ENCODE measurements around the gene ADORA1.

ADORA1 gene

GRCh38 chr1:203181586-203182386, 54.3 kb downstream of the ADORA1 start (continued):
- no peak for TF ChIP-seq PATZ1 (tag by site-specific recombination; IDR thresholded peaks at IDR 0.05)
- no peak for TF ChIP-seq ZNF510 (tag by site-specific recombination; IDR thresholded peaks at IDR 0.05; ENCODE audit: insufficient replicate concordance)
- TF ChIP-seq HOXA7 (CRISPR knock-in tag; IDR thresholded peaks at IDR 0.05; ENCODE audit: borderline replicate concordance): no peak

GRCh38 chr1:203182387-203182953, 54.9 kb downstream of the ADORA1 start:
- CTCF ChIA-PET: interaction anchor here (0.6 to 3.3 kb wide), 6 partner anchors 10 to 84 kb away, joined by 3 to 20 read pairs (median 4); no protein-coding TSS in a partner anchor
- no peaks in the 10 kb centered on the region for H3K36me3 ChIP-seq (ENCODE audit: control insufficient read depth in 2 of 2, insufficient read depth in 1 of 2, low read length in 2 of 2)
- POLR2A ChIA-PET: interaction anchor here (1.0 kb wide), 1 partner anchor 64 kb away, joined by 3 read pairs; no protein-coding TSS in a partner anchor
- TF ChIP-seq ZNF214 (tag by site-specific recombination; IDR thresholded peaks at IDR 0.05; ENCODE audit: borderline replicate concordance) (no peak), ZNF114 (tag by site-specific recombination; IDR thresholded peaks at IDR 0.05) (no peak), ZNF394 (tag by site-specific recombination; IDR thresholded peaks at IDR 0.05; ENCODE audit: borderline replicate concordance) (no peak), ZNF555 (tag by site-specific recombination; conservative IDR thresholded peaks at IDR 0.05) (no peak), PRDM4 (tag by site-specific recombination; IDR thresholded peaks at IDR 0.05) (no peak), ZNF677 (tag by site-specific recombination; IDR thresholded peaks at IDR 0.05) (no peak), ZNF654 (tag by site-specific recombination; IDR thresholded peaks at IDR 0.05; ENCODE audit: low read depth) (no peak), ZNF2 (tag by site-specific recombination; IDR thresholded peaks at IDR 0.05) (no peak), ZNF596 (tag by site-specific recombination; IDR thresholded peaks at IDR 0.05) (no peak)
- no peak overlapping the region for H3K4me3 ChIP-seq (ENCODE audit: low read depth, low read length)
- no peaks in the 10 kb centered on the region for H3K9me3 ChIP-seq (ENCODE audit: control insufficient read depth, insufficient read depth, low read depth, low read length)
- no peaks in the 10 kb centered on the region; the same call in 1 of the 2 replicates for H3K4me1 ChIP-seq (ENCODE audit: control insufficient read depth, insufficient read depth, low read length)
- no peak overlapping the region for H3K27ac ChIP-seq (ENCODE audit: extremely low read depth, low read depth, low read length)

GRCh38 chr1:203183828-203184227, 56.3 kb downstream of the ADORA1 start:
- CTCF ChIA-PET: interaction anchor here (3.3 kb wide), 1 partner anchor 11 kb away, joined by 20 read pairs; no protein-coding TSS in a partner anchor
- no peak overlapping the region for H3K4me3 ChIP-seq (ENCODE audit: low read depth, low read length)
- TF ChIP-seq EGR2 (tag by site-specific recombination; IDR thresholded peaks at IDR 0.05; ENCODE audit: low read depth): no peak
- no peak for TF ChIP-seq MZF1 (tag by site-specific recombination; IDR thresholded peaks at IDR 0.05; ENCODE audit: borderline replicate concordance)
- no peak for TF ChIP-seq ZNF280C (tag by site-specific recombination; IDR thresholded peaks at IDR 0.05)
- no peak for TF ChIP-seq ZNF561 (tag by site-specific recombination; IDR thresholded peaks at IDR 0.05; ENCODE audit: borderline replicate concordance)
- no peak for TF ChIP-seq PRDM4 (tag by site-specific recombination; IDR thresholded peaks at IDR 0.05)
- POLR2A ChIA-PET: no interaction called here
- H3K4me1 ChIP-seq (ENCODE audit: control insufficient read depth, insufficient read depth, low read length): no peaks in the 10 kb centered on the region
- no peaks in the 10 kb centered on the region for H3K36me3 ChIP-seq (ENCODE audit: control insufficient read depth in 2 of 2, insufficient read depth in 1 of 2, low read length in 2 of 2)
- no peak overlapping the region for H3K27ac ChIP-seq (ENCODE audit: extremely low read depth, low read depth, low read length)
- H3K9me3 ChIP-seq (ENCODE audit: control insufficient read depth, insufficient read depth, low read depth, low read length): no peaks in the 10 kb centered on the region

All from HEK293 (cell line).